GM21619 (cell line): Measurements from ENCODE around the gene PDS5B.
"Not testable (repeated sequence)": the region's sequence is repeated elsewhere in the genome, so short reads cannot be mapped to it uniquely, and the experiment has no call there.

Experiments used
- ATAC-seq: cut with Tn5 transposase; IDR thresholded peaks from one replicate; pipeline ENCODE4 v1.9.1; 2021; ENCODE audit not compliant: unreplicated experiment

PDS5B gene

GRCh38 chr13:32722340-32722739 is 136.1 kb downstream of the PDS5B start:
- no peak for ATAC-seq

DNA sequence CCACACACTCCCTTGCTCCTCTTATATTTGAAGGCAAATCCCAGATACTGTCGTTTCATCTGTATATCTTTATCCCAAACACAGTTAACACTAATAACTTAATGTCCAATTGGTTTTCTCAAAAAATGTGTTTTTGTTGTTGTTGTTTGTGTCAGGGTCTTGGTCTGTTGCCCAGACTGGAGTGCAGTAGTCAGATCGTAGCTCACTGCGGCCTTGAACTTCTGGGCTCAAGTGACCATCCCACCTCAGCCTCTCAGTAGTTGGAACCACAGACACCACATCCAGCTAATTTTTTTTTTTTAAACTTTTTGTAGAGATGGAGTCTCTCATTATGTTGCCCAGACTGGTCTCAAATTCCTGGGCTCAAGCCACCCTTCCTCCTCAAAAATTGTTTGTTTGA is 137.7 kb downstream of the PDS5B start:
- no peak for ATAC-seq

DNA sequence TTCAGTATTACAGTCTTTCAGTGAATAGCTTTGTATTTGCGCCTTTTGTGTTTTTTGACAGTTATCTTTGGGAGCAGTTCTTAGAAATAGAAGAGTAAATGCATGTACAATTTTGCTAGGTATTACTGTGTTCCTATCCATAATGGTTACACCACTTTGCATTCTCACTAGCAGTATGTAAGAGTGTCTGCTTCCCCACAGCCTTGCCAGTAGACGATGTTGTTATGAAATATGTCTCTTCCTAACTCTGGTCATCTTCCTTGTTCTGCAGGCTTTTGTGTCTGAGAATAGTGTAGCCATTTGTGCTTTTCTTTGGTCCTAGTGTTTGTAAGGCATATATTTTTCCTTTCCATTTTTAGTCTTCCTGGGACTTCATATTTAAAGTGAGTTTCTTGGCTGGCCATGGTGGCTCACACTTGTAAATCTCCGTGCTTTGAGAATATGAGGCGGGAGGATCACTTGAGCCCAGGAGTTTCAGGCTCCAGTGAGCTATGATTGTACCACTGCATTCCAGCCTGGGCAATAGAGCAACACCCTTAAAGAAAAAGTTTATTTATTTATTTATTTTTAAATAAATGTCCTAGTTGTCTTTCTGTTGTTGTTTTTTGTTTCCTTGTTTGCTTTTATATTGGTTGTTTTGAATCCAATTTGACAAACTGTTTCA is 140.3 kb downstream of the PDS5B start:
- ATAC-seq: no peak

GRCh38 chr13:32728327-32728726 is 142.1 kb downstream of the PDS5B start:
- ATAC-seq: no peak

DNA sequence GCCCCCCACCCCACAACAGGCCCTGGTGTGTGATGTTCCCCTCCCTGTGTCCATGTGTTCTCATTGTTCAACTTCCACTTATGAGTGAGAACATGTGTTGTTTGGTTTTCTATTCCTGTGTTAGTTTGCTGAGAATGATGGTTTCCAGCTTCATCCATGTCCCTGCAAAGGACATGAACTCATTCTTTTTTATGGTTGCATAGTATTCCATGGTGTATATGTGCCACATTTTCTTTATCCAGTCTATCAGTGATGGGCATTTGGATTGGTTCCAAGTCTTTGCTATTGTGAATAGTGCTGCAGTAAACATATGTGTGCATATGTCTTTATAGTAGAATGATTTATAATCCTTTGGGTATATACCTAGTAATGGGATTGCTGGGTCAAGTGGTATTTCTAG is 142.8 kb downstream of the PDS5B start:
- not testable (repeated sequence) for ATAC-seq

DNA sequence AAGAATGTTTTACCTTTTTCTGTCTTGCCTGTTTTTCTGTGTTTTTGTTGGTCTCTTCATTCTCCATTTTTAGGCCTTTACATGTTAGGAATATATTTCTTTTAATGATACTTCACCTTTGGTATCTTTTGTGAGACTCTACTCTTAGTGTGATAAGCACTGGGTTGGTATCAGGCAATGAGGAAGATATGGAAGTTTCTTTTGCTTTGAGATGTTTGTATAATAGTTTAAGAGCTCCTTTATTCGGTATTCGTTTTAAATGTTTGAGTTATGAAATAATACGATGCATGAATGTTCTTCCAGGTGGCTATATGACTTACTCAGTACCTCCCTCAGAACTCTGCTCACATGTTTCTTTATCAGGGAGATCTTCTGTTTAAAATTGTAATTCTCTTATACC is 144.8 kb downstream of the PDS5B start:
- no peak for ATAC-seq

DNA sequence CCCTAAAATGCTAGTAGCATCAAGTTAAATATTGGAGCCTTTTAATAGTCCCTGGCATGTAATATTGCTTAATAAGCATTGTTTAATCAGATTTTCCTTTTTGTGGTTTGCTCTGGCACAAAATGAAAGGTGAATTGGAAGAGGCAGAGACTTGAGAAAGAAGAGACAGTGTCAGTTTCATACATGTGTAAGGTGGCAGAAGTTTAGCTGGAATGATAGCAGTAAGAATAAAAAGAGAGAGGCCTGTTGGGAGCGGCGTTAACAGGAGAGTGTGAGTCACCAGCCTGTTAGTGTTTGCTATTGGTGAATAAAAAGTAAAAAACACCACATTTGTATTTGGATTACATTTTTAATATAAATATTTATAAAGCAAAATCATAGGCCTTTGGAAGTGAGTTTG is 145.3 kb downstream of the PDS5B start:
- ATAC-seq: no peak

GRCh38 chr13:32733690-32734089 is 147.4 kb downstream of the PDS5B start:
- ATAC-seq: no peak

GRCh38 chr13:32734511-32734910 is 148.3 kb downstream of the PDS5B start:
- no peak for ATAC-seq

DNA sequence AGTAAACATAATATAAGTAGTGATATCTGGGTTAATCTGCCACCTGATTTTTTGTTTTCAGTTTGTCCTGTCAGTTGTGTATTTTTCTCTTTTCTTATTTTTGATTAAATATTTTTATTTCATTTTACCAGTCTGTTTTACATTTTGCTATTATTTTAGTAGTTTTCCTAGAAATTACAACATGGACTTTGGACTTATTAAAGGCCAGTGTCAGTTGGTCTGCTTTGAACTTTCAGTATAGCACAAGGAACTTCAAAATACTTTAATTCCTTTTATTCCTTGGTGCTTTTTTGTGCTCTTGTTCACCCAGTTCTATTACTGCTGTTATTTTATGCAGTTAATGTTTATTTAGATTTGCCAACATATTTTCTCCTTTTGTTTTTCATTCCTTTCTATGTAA is 149.6 kb downstream of the PDS5B start:
- no peak for ATAC-seq

DNA sequence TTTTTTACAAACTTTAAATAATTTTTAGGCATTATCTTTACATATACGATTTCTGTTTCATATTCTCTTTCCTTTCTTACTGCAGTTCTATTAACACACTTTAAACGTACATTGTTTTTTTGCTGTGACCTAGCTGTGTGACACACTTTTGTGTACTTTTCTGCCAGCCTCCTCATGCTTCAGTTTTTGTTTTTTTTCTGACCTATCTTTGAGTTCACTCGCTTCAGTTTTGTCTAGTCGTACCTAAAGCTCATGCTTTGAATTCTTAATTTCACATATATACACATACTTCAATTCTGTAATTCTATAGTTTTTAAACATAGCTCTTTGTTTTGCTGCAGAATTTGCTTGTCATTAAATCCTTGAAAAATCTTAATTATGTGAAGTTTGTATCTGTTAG is 150.4 kb downstream of the PDS5B start:
- ATAC-seq: no peak

DNA sequence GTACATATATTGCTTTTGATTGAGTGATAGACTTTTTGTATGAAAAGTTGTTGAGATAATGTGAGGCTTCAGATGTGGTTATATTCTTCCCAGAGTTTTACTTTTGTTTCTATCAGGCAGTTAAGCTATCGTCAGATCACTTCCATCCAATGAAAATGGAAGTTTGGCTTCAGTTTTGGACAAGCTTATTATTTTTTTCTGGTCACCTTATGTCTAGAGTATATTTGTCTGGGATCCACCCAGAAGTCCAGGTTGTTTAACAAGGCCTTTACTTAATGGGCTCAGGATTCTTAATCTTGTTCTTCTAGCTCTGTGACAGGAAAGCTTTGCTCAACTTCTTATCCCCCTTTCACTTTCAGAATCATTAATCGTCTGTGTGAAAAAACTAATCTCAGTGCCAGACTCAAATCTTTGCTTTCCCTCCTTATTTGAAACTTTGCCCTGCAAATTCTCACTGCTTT is 150.9 kb downstream of the PDS5B start:
- peak; percentile 63 for ATAC-seq

DNA sequence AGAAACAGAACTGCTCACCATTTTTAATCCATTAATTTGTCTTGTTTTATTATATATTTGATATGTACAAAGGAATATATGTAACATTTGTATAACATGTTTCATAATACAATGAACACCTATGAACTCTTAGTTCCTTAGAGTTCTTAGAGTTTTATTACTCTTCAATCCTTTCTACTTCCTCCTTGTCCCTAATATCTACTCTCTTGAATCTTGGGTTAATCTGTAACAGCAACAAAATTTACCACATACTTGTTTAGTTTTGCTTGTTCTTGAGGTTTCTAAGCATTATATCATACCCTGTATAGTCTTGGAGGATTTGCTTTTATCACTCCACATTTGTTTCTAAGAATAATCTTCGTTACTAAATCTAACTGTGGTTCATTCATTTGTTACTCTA is 151.4 kb downstream of the PDS5B start:
- peak; percentile 59 for ATAC-seq

GRCh38 chr13:32745509-32745908 is 159.3 kb downstream of the PDS5B start:
- ATAC-seq: no peak

DNA sequence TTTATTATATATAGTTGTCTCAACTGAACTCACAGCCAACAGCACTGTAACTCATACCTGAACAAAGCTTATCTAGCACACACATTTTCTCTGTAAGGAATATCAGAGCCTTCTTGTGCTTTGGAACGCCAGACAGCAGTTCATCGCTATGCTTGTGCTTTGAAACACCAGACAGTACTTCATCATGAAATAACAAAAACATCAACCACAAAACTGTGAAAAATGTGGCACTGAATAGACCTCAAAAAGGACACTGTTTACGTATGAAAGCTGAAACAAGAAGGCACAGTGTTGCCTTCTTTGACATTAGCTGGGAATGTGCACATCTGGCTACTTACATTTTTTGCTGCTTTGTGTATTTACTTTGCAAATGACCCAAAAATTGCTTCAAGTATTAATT is 160.2 kb downstream of the PDS5B start:
- no peak for ATAC-seq

- no peak for ATAC-seq
Measured at GRCh38 chr13:32748305-32748704, 162.1 kb downstream of the PDS5B start.

DNA sequence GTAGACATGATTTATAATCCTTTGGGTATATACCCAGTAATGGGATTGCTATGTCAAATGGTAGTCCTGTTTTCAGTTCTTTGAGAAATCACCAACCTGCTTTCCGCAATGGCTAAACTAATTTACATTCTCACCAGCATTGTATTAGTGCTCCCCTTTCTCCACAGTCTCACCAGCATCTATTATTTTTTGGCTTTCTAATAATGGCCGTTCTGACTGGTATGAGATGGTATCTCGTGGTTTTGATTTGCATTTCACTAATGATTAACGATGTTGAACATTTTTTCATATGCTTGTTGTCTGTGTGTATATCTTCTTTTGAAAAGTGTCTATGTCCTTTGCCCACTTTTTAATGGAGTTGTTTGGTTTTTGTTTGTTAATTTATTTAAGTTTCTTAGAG is 165.1 kb downstream of the PDS5B start:
- ATAC-seq: no peak

GRCh38 chr13:32752311-32752710 is 166.1 kb downstream of the PDS5B start:
- no peak for ATAC-seq

DNA sequence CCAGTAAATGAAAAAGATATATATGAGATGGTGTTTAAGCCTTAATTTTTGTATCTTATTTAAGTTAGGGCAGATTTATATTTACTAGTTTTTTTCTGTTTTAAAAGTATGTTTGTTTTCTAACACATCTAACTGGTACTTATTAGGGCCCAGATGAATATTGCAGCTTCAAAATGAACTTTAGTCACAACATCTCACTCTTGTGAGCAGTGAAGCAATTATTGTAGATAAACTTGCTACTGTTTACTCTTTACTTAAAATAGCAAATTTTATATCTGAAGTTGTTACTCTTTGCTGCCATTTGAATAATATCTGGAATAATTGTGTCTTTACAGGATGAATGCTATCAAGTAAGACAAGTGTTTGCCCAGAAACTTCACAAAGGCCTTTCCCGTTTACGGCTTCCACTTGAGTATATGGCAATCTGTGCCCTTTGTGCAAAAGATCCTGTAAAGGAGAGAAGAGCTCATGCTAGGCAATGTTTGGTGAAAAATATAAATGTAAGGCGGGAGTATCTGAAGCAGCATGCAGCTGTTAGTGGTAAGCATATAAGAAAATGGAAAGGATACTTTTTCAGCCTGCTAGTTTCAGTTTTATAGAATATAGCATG is 166.8 kb downstream of the PDS5B start:
- ATAC-seq: no peak

GRCh38 chr13:32754179-32754578 is 167.9 kb downstream of the PDS5B start:
- no peak for ATAC-seq

DNA sequence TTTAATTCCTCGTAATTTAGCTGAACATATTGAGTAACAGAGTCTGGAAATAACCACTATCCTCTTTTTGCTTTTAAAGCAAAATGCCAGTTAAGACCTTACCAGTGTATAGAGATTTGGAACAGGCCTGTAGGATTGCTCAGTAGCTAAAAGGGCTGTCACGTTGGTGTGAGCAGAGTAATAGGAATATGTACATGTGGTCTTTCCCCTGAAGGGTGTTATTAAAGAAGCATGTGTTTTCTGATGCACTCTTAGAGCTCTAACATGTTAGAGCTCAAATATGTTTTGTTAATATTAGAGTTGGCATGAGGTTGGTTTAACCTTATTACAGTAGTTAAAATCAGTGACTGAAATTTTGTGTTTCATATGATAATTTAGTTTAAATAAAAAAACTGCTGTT is 172.9 kb downstream of the PDS5B start:
- no peak for ATAC-seq

- ATAC-seq: no peak
Measured at GRCh38 chr13:32761472-32761871, 175.2 kb downstream of the PDS5B start.

DNA sequence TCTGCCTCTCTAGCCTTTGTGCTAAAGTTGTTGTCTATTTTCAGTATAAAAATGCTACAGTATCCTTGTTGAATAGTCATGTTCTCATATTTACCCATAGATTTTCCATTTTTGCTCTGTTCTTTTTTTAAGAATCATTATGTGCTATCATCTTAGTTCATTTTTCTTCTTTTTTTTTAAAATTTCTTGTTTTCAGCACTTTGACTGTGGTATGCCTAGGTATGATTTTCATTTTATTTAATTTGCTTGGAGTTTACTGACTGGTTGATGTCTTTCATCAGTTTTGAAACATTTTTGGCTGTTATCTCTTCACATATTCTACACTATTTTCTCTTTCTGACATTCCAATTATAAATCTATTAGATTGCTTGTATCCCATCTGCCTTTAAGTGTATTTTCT is 192.9 kb downstream of the PDS5B start:
- ATAC-seq: no peak
